ENCODE measurements around the gene SCN9A. TPM values are rescaled to one million over a fixed set of nuclear protein-coding genes. Genes with fewer than 3 reads are reported as not detected.

The SCN9A gene
- total and polyA plus RNA-seq, 12 donors = 0.10 to 2.9 (median 0.79) TPM

GRCh38 chr2:166238176-166238575, 137.6 kb downstream of the SCN9A start:
- no peak for ATAC-seq
- no peaks in the 10 kb centered on the region for H3K9me3 ChIP-seq
- no peak for DNase-seq
- no peaks in the 10 kb centered on the region for H3K36me3 ChIP-seq
- no peak overlapping the region for H3K27ac ChIP-seq
- intact Hi-C loops (cut with DNase I) = no loop called here
- H3K27me3 ChIP-seq = no peaks in the 10 kb centered on the region
- TF ChIP-seq, protein P1, sequence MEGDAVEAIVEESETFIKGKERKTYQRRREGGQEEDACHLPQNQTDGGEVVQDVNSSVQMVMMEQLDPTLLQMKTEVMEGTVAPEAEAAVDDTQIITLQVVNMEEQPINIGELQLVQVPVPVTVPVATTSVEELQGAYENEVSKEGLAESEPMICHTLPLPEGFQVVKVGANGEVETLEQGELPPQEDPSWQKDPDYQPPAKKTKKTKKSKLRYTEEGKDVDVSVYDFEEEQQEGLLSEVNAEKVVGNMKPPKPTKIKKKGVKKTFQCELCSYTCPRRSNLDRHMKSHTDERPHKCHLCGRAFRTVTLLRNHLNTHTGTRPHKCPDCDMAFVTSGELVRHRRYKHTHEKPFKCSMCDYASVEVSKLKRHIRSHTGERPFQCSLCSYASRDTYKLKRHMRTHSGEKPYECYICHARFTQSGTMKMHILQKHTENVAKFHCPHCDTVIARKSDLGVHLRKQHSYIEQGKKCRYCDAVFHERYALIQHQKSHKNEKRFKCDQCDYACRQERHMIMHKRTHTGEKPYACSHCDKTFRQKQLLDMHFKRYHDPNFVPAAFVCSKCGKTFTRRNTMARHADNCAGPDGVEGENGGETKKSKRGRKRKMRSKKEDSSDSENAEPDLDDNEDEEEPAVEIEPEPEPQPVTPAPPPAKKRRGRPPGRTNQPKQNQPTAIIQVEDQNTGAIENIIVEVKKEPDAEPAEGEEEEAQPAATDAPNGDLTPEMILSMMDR (IDR thresholded peaks at IDR 0.05) = no peak
- no peak overlapping the region for H3K4me3 ChIP-seq
- no peaks in the 10 kb centered on the region for H3K4me1 ChIP-seq

DNA sequence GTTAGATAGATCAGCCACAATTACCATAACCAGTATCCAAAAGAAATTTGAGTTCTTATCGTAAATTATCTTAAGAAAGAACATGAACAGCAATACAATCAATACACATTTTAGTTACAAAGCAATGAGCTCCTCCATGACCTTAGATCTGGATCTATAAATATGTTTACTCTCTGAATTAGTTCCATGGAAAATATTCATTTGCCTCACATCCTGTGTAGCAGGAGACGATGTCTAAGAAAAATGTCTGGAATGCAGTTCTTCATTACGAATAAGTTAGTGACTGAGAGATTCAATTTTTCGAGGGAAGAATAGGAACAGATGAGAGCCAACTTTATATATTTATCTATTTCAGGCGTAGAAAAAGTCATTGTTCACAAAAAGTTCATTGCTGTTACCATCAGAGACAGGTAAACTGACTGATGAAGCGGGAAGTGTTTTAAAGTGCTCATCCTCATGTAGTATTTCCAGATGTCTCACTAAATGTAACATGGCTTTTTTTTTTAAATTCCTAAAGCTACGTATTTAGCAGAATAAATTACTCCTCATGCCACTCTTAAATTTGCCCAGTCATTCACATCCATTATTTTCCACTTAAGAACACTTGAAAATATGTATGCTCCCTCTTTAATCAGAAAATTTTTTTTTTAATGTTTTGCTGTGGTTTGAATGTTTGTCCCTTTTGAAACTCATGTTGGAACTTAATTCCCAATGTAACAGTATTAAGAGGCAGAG, 141.5 kb downstream of the SCN9A start:
- no peak for ATAC-seq
- DNase-seq = no peak
- Histone ChIP-seq H3K9me3 (no peaks in the 10 kb centered on the region), H3K27me3 (no peaks in the 10 kb centered on the region), H3K4me1 (no peaks in the 10 kb centered on the region), H3K4me3 (no peak overlapping the region), H3K36me3 (no peaks in the 10 kb centered on the region), H3K27ac (no peak overlapping the region)
- intact Hi-C loops (cut with DNase I) = no loop called here
- WGBS, 2 donors = 50 to 62% methylated on average over 7 of the region's 7 CpGs
- TF ChIP-seq, protein P1 (IDR thresholded peaks at IDR 0.05) = no peak

- intact Hi-C loops (cut with DNase I) = no loop called here
- no peak for ATAC-seq
- Histone ChIP-seq H3K27me3 (no peaks in the 10 kb centered on the region), H3K27ac (no peak overlapping the region), H3K4me1 (no peaks in the 10 kb centered on the region), H3K4me3 (no peak overlapping the region), H3K9me3 (no peaks in the 10 kb centered on the region), H3K36me3 (no peaks in the 10 kb centered on the region)
- WGBS, 2 donors = 81 to 95% methylated on average over 2 of the region's 2 CpGs
- DNase-seq = no peak
- TF ChIP-seq, protein P1 (IDR thresholded peaks at IDR 0.05) = no peak
Observed at GRCh38 chr2:166233244-166233643, 142.5 kb downstream of the SCN9A start.

GRCh38 chr2:166230724-166231070, 145.0 kb downstream of the SCN9A start:
- DNase-seq (no peak), ATAC-seq (no peak)
- intact Hi-C loops (cut with DNase I) = no loop called here
- H3K27ac ChIP-seq = no peak overlapping the region
- H3K36me3 ChIP-seq = no peaks in the 10 kb centered on the region
- no peak overlapping the region for H3K4me3 ChIP-seq
- no peaks in the 10 kb centered on the region for H3K27me3 ChIP-seq
- no peaks in the 10 kb centered on the region for H3K4me1 ChIP-seq
- WGBS, 2 donors = 48 to 50% methylated on average over 2 of the region's 2 CpGs
- H3K9me3 ChIP-seq = no peaks in the 10 kb centered on the region
- TF ChIP-seq, protein P1 (IDR thresholded peaks at IDR 0.05) = no peak
